HPDE6-E6E7 (cell line): ENCODE data around the gene CETN3.
"Not testable (repeated sequence)": the region's sequence is repeated elsewhere in the genome, so short reads cannot be mapped to it uniquely, and the experiment has no call there.

Experiments used
- DNase-seq: peaks from one replicate; pipeline ENCODE4 v3.0.0; 2011; ENCODE audit warnings: missing footprints; ENCODE audit errors: extremely low spot score

Gene CETN3

GRCh38 chr5:90383903-90384302 is 25.7 kb downstream of the CETN3 start:
- DNase-seq: no peak

DNA sequence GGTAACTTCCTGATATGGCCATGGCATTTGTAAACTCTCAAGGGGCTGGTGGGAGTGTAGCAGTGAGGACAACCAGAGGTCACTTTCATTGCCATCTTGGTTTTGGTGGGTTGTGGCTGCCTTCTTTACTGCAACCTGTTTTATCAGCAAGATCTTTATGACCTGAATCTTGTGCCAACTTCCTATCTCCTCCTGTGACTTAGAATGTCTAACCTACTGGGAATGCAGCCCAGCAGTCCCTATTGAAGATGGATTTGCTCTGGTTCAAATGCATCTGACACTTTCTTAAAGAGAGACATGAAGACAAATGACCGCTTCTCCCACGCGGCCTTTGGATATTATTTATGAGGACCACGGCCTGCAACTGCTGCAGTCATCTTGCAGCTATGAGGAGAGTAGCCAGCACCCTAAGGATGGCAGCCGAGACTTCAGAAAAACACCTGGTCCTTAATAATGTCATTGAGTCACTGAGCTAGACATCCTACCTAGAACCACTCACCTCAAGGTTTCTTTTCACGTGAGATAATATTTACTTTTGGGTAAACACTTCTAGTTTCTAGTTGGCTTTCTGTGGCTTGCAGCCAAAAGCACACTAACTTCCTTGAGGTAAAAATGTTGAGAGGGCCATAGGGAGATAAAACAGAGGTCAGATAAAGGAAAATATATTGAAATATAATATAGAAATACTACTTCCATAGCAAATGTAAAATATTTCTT is 28.2 kb downstream of the CETN3 start:
- DNase-seq: no peak

DNA sequence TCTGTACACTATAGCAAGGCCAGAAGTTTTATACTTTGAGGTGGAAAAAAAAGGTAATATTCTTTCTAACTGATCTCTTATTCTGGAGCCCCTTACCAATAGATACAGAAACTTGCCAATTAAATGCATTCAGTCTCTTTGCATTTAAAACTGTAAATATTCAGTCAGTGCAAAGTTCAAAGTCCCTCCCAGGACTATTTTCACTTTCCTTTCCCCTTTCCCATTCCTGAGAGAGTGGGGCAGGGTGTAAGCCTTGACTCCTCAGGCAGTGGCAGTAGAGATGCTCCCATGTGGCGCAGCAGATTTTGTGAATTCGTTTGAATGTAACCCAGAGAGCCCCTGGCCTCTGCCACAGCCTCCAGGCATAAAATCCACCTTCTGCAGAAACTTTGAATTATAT is 29.9 kb downstream of the CETN3 start:
- DNase-seq: no peak

GRCh38 chr5:90378752-90379151 is 30.8 kb downstream of the CETN3 start:
- DNase-seq: no peak

GRCh38 chr5:90371269-90371668 is 38.3 kb downstream of the CETN3 start:
- DNase-seq: not testable (repeated sequence)

DNA sequence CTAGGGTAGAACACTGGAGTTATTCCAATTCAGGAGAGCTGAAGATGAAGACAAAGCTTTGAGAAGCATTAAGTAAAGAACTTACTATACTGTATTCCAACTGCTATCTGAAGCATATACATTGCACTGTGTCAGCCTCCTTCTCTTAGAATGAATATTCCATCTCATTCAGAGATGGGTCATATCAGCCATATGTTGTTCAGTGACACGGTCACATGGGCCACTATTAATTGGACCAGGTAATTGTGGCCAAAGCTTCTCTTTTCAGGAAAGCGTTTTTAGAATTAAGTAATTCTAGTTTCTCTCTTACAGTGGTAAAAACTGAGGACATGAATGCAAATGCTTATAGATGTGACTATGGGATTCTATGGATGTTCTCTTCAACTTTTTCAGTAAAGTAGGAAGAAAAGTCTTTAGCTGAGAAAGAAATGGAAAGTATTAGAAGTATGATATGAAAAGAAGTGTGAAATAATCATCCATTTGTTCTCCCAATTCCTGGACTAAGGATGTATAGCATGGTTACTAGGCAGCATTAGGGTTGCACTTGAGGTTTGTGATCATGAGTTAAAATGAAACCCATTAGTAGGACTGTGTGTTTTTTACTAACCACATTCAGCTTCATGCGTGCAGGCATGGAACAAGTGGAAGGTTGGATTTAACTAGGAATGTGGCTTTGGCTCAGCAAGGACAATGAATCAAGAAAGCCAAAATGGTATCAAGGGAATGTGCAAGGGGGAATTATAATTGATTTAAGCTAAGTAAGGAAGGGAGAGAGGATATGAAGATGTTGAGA is 40.9 kb downstream of the CETN3 start:
- no peak for DNase-seq

- no peak for DNase-seq
Measured at GRCh38 chr5:90367879-90368278, 41.7 kb downstream of the CETN3 start.

GRCh38 chr5:90366948-90367347 is 42.6 kb downstream of the CETN3 start:
- no peak for DNase-seq

DNA sequence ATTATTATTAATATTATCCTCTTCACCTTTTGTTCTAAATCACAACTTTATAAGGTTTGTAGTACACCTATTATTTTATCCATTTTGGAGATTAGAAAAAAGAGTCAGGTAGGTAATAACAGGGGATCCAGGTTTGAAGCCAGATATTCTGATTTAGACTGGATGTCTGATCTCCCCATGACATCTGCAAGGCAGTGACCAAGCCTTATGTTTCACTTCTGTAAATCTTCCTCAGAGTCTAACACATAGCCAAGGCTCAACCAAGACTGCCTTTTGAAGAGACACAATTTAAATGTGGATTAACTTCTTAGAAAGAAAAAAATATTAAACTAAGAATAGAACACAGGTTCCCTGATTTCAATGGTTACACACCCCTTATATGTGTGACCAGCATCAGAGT is 44.2 kb downstream of the CETN3 start:
- no peak for DNase-seq

- no peak for DNase-seq
Measured at GRCh38 chr5:90359073-90359920, 50.3 kb downstream of the CETN3 start.

DNA sequence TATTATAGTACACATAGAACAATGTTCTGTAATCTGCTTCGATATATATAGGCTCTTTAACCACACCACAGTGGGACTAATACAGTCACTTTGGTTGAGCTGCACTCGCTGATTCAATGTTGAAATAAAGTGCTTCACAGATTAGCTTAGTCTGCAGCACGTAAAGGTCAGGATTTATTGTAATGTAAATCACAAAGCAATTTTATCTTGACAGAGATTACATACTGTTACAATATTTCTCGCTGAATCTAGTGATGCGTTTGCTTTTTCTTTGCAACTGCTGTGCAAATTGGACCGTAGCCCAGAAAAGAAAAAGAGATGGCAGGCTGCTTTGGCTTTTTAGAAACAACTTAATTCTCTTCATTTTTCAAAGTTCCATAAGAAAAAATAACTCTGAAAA is 52.9 kb downstream of the CETN3 start:
- DNase-seq: no peak

DNA sequence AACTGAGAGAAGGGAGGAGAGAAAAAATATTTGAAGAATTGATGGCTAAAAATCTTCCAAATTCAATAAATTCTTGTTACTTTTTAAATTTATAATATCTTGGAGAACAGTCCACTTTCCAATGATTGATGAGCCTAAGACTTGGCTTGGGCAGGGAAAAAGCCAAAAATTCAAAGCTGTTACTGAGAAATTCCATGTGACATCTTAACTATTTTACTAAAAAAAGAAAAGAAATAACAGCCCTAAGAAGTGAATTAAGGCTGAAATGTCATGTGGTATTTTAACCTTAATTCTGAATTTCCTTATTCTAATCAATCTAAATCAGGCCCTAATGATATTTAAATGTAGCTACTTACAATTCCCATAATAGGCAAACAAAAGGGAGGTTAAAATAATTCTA is 53.4 kb downstream of the CETN3 start:
- no peak for DNase-seq

GRCh38 chr5:90355635-90356034 is 53.9 kb downstream of the CETN3 start:
- no peak for DNase-seq

GRCh38 chr5:90353254-90353653 is 56.3 kb downstream of the CETN3 start:
- DNase-seq: peak; percentile 3

- no peak for DNase-seq
Measured at GRCh38 chr5:90351101-90351500, 58.5 kb downstream of the CETN3 start.

DNA sequence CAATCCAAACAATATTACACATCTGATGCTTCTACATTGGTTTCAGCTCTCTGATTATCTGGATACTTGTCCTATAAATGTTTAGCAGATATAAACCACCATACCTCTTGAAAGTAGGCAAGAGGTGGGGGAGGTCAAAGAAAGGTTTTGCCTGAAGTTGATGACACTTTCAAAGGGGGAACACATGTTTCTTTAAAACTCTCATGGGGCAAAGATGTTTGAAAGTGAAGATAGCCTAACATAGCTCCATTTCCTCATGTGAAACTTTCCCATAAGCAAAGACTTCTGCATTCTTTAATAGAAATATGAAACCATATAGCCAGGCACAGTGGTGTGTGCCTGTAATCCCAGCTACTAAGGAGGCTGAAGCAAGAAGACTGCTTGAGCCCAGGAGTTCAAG is 62.1 kb downstream of the CETN3 start:
- no peak for DNase-seq

DNA sequence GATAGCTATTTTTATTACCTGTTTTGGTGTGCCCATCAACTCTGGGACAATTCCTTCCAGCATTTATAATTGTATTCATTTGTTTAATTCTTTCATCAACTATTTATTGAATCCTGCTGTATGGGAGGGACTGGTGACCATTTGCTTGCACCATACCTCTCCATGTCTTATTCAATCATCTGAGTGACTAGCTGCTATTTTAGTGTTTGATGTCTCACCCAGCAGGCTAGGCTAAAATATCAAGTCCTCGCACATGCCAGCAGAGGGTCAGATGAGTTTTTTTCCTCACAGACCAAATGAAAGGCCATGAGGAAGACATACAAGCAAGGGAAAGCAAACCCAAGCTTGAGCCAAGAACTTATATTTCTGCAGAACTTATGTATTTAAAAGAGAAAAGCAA is 63.9 kb downstream of the CETN3 start:
- DNase-seq: no peak

DNA sequence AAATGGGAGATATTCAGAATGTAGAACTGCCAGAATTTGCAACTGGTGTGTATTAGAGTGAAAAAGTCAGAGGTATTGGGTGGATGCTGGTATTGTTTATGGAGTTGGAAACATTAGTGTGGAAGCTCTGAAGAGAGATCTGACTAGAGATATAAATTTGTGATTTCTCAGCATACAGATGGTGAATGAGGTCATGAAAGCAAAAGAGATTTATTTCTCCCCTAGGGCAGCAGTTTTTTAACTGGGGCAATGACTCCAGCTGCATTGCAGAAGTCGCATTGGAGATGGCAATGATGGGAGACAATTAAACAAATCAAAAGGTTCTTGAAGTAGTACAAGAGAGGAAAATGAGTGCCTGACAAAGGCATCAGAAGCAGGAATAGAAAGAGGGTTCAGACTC is 64.9 kb downstream of the CETN3 start:
- DNase-seq: no peak

GRCh38 chr5:90343731-90344130 is 65.8 kb downstream of the CETN3 start:
- not testable (repeated sequence) for DNase-seq

DNA sequence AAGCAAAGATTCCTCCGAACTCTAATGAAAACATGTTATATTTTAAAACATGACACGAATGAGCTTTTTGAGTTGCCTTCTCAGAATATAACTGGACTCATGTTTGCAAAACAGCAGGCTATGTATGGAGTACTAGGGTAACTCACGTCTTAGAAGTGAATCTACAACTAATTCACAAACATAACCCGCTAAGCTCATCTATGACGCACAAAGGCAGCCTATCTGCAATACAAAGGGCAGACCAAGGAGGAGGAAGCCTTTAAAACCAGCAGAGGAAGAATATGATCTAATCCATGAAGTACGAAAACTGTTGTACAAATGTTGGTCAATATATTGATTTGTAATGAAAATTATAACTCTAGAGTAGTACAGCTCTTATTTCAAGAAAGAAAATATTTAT is 67.0 kb downstream of the CETN3 start:
- DNase-seq: no peak
